NOMO-1 (cell line): Measurements from ENCODE around the gene AHI1.
"Not testable (repeated sequence)": the region's sequence is repeated elsewhere in the genome, so short reads cannot be mapped to it uniquely, and the experiment has no call there.

ENCODE experiments used
- DNase-seq, 2 experiments: peaks; one replicate each; lab custom pipeline; 2025; ENCODE audit not compliant: unreplicated experiment in 2 of 2; lab: John Stamatoyannopoulos, UW

Gene AHI1

DNA sequence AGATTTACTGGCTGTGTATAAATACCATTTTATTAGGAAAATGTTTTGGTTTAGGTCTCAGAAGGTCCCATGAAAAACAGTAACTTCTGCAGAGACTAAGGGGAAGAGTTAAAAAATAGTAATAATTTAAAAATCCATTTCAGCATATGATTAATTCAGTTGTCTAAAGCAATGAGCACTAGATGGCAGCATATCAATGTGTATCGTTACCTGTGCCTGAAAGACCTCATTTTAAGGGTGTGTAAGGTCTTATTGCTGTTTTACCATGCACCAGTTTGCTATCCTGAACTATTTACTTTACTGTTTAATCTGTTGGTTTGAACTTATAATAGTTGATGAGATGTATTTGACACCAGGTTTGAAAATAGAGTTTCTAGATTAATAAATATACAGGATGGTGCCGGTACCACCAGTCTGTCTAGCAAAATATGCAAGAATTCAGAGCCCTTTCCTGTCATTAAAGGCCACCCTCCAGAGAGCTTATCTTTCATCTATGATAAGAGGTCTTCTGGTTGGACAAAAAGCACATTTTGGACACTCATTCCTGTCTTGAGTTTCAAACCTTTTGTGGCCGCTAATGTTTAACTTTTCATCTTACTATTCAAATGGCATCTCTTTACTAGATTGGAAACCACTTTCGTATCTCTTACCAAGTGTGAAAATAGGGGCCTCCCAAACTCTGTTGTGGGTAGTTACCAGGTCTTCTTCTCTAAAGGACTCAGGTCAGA is 8.9 kb upstream of the AHI1 start:
- DNase-seq: peak; percentile 23 to 27

DNA sequence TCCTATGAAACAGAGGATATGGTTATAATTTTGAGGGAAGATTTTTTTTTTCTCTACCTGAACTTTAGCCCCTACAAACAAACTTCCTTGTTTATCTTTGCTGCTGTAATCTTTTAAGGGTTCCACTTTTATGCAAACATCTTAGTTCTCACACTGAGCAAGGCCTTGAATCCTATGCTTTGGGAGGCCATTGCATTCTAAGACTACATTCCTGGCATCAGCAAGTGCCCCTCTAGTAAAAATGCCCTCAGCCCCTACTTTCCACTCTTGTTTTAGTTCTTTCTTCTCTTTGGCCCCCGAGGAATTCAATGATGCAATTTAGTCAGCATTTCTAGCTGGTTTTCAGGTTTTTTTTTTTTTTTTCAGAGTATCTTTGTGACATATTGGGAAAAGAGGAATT is 8.1 kb upstream of the AHI1 start:
- no peak for DNase-seq

DNA sequence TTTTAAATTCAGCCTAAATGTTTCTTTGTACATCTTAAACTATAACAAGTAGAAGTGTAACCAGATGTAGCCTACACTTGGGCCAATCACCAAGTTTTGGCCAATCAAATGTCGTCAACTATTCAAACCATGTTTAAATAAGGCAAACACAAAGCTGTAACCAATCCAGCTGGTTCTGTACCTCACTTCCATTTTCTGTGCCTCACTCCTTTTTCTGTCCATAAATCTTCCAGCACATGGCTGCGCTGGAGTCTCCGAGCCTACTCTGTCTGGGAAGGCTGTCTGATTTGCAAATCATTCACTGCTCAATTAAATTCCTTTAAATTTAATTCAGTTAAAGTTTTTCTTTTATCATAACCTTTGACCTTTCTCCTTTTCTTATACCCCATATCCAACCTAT is 7.7 kb upstream of the AHI1 start:
- DNase-seq: no peak

DNA sequence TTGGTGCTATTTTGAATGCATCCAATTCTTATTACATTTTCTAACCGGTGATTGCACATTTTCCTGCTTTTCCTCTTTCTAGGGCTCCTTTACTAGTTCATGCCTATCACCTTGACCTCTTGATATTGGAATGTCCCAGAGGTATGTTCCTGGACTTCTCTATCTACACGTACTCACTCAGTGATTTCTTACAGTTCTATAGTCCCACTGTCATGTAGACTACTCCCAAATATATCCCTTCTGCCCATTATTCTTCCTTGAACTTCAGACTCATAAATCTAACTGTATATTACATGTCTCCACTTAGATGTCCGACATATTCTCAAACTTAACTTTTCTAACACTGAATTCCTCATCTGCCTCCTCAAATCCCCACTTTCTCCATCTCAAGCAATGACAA is 7.2 kb upstream of the AHI1 start:
- no peak for DNase-seq

DNA sequence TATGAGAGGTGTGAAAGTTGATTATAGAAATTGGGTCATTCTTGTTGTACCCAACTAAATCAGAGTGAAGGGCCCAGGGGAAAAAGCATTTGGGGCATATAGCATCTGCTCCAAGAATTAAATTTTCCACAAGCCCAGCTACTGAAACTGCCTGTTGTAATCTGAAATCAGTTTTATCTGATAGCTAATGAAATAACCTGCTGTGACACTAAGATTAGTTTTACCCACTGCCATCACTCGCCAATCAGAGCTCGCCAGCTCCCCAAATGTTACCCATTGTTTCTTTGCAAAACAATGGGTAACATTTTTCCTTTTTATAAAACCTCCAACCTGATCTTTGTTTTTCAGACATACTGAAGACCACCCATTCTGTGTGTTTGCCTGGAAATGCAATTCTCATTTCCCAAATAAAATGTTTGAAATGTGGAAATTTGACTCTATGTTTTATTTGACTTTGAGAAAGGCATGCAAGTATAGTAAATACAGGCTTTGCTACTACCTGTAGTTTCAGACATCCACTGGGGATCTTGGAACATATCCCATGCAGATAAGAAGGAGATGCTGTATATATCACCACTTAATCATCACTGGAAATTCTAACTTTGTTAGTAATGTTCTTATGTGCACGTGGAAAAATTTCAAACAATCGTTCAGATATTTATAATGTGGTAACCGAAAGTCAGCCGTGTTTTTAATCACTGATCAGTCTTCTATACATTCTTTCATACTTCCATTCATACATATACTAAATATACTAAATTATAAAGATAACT is 6.3 kb upstream of the AHI1 start:
- DNase-seq: no peak

DNA sequence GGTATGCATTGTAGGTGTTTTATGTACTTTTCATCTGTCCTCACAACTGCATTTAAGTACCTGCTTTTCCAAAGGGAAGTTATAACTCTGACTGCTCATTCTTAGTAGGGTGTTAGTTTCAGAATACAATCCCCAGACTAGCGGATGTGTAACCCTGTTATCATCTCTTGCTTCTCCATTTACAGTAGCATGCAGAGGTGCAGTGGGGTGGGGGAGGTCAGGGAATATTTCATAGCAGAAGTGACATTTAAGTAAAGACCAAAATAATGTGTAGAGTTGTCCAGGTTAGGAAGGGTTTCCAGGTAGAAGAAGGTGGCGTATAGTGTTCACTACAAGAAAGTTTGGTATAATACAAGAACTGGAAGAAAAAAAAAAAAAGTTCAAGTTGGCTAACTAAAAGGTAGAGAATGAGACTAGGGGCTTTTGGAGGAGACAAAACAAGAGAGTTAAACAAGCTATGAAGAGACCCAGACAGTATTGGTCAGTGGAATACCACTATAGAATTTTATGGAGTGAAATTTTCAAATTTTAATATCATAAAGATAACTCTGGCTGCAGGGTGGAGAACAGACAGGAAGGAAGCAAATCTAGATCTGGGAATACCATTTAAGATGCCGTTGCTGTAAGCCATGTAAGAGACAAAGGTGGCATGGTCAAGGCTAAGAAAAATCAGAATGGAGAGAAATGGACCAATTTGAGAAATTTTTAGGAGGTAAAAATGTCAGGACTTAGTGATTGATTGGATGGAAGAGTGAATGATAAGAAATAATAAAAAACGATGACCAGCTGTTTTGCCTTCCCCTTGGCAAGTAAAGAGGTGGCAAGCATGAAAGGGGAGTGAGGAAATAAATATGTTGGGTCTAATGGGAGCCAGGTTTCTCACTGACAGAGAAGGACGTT is 2.2 kb upstream of the AHI1 start:
- DNase-seq: no peak

DNA sequence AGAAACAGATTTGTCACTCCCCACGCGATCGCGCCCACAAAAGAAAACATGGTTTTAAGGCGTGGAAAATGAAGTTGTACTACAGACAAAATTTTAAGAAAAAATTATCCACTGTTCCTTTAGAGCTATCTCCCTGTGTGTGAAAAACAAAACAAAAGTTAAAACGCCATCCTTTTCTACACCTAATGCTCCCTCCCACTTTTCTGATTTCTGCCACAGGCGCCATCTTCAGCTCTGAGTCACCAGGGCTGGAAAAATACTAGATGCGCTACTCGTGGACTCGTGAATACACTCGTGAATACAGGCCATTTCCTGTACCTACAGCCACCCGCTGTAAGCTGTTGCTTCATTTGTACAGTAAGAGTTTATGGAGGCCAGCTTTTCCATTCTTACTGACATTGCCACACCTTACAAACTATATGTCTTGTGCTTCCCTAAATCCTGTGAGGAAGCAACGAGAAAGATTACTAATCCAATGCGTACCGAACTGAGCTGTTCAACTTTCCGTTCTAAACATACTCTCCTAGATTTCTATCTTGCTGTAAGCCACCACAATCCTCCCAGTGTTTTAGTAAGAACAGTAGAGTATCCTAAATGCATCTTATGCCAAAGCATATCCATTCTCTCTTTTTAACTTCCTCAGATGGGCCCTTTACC is 773 bp upstream of the AHI1 start:
- DNase-seq: peak; percentile 70 to 77

DNA sequence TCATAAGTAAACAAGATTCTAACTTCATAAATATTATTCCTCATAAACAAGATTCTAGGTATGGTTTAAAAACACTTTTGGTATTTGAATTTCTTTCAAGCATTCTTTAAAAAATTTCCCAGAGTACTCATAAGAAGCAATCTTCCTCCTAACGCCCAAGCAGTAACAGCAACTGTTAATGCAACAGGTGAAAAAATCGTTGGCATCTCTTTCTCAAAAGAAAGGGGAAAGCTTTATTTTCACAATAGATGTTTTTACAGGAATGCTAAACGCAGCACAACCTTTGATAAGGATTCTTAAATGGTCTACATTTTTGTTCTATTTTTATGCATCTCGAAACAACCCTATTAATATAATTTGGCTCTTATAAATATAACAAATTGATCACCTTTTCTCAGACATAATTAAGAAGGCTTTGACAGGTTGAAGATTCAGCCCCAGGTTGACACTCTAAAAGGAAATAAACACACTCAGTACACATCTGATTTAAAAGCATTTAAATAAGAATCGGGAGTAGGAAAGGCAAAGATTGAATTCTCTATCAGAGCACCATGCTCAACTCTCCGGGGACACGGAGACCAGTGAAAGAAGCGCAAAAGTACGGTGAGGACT is 634 bp downstream of the AHI1 start:
- peak in 1 of 2 experiments; percentile 3 for DNase-seq

DNA sequence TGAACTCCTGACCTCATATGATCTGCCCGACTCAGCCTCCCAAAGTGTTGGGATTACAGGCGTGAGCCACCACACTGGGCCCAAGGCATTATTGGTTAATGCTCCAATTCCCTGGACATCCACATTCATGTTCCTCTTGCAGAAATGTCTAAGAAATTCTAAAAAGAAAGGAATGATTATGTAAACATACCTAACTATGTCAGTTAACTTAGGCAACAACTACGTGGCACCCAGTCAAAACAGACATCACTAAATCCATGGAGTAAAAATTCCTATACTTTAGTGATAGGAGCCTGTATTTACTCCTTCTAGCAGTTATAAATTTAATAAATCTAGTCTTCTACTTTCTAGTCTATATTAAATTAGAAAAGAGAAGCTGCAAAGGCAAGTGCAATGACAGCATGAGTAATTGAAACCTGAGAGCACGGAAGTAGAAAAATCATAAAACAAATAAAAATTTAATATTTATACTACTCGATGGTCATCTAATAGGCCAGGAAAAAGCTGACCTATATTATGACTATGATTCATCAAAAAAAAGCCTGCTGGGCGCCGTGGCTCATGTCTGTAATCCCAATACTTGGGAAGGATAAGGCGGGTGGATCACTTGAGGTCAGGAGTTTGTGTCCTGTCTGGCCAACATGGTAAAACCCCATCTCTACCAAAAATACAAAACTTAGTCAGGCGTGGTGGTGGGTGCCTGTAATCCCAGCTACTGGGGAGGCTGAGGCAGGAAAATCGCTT is 4.2 kb downstream of the AHI1 start:
- DNase-seq: no peak

DNA sequence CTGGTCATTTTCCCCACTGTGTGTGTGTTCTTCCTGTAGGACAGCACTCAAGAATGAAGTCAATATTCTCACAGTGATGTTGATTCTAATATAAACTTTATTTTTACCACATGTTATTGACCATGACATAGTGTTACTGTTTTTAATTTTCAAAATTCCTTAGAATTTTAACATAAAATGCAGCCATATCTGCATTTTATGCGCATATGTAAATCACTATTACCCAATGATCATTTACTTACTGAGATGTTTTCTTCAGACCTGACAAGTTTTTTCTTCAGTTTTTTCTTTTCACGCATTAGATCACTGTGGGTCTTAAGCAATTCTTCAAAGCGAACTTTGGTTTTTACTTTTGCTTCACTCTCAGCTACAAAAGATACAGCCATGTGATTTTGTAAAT is 7.2 kb downstream of the AHI1 start:
- DNase-seq: no peak

DNA sequence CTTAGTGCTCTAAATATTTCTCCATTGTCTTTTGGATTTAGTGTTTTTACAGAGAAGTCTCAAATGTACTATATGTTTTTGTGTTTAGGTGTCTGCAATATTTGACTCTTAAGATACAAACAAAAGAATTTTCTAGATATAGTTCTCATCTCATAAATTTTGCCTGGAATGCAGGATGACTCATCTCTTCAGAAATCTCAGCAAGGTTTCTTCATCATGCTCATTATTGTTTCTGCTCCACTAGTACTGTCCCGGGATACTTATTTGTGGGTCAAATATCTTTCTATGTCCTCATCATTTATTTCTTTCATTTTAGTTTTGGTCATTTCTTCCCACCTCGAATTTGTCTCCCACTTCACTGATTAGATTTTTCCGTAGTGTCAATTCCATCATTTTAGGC is 9.5 kb downstream of the AHI1 start:
- DNase-seq: no peak

DNA sequence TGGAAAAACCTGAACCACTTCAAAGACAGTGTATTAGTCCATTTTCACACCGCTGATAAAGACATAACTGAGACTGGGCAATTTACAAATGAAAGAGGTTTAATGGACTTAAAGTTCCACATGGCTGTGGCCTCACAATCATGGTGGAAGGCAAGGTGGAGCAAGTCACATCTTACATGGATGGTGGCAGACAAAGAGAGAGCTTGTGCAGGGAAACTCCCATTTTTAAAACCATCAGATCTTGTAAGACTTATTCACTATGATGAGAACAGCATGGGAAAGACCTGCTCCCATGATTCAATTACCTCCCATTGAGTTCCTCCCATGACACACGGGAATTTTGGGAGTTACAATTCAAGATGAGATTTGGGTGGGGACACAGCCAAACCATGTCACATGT is 13.6 kb downstream of the AHI1 start:
- not testable (repeated sequence) for DNase-seq

DNA sequence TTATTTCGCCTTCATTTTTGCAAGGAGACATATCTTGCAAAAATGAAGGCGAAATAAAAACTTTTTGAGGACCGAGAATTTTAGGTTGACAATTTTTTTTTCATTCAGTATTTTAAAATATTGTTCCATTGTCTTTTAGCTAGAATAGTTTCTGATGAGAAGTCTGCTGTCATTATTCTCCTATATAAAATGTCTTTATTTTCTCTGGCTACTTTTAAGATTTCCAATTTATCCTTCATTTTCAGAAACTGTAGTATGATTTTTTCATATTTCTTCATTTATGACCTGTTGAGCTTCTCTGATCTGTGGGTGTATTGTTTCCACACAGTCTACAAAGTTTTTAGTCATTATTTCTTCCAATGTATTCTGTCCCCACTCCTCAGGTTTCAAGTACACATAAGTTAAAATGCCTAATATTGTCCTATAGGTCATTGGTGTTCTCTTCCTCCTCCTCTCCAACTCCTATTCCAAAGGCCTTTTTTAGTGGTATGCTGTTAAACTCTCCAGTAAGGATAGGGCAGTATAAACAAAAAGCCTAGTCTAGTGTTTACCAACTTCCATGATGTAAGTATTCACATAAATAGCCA is 15.7 kb downstream of the AHI1 start:
- DNase-seq: peak in 1 of 2 experiments; percentile 25

DNA sequence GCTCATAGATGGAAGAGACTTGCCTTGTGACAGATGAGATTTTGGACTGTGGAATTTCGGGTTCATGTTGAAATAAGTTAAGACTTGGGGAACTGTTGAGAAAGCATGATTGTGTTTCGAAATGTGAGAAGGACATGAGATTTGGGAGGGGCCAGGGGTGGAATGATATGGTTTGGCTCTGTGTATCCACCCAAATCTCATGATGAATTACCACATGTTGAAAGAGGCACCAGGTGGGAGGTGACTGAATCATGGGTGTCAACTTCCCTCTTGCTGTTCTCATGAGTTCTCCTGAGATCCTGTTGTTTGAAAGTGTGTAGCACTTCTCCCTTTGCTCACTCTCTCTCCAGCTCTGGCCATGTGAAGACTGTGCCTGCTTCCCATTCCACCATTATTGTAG is 17.9 kb downstream of the AHI1 start:
- DNase-seq: no peak

DNA sequence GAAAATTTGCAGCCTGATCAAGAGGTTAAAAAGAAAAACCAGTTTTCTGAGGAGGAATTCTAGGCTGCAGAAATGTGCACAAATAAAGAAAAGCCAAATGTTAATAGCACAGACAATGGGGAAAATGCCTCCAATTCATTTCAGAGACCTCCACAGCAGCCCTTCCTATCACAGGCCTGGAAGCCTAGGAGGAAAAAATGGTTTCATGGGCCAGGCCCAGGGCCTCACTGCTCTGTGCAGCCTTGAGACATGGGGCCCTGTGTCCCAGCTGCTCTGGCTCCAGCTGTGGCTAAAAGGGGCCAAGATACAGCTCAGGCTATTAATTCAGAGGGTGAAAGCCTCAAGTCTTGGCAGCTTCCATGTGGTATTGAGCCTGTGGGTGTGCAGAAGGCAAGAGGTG is 18.9 kb downstream of the AHI1 start:
- no peak for DNase-seq

DNA sequence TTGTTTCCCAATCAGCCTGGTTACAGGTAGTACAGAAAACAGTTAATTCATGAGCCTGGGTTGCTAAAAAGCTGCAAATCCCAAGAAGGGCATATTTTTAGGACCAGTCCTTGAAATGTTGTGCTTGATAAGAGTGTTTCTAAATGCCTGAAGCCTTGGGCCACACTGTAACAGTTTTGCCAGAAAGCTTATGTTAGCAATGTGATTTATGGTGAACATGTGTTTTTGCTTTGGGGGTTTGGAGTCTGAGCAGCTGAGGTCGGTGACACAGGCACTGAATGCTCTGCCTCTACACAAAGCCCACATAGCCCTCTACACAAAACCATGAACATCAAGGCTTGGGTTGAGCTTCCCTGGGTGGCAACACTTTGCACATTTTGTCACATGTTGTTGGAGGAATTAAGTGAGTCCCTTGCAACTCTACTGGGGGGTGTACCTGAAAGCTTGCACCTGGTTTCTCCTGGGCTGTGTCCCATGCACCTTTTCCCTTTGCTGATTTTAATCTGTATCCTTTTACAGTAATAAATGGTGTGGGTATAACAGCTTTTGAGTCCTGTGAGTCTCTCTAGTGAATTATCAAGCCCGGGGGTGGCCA is 22.2 kb downstream of the AHI1 start:
- no peak for DNase-seq

DNA sequence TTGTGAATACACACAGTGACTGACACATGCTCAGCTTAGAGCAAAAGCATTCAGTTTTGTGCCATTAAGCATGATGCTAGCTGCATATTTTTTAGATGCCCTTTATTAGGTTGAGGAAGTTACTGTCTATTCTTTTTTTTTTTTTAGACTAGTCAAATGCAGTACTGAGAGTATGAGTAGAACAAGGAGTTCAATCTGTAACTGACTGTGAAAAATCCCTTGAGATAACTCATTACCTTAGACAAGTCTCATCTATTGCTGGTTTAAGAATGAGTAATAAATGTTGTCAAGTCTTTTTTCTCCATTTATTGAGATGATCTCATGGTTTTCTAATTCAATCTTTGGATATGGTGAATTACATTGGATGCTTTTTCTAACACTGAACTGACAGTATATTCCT is 23.2 kb downstream of the AHI1 start:
- no peak for DNase-seq

DNA sequence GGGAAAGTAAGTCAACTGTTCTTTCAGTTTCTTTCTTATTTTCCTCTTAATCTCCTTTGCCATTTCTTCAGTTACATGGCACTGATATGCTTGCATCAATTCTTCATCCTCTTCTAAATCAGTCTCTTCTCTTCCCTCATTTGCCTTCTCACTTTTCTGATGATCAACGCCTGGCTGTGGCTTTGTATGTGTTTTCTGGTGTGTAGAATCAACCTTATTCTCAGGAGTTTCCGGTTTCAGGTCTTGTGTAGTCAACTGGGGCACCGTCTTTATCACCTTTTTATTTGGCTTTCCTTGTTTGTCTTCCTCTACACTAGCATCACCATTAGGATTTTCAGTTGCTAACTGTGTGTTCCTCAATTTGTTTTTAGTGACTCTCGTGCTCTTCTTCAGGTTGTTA is 31.6 kb downstream of the AHI1 start:
- no peak for DNase-seq

DNA sequence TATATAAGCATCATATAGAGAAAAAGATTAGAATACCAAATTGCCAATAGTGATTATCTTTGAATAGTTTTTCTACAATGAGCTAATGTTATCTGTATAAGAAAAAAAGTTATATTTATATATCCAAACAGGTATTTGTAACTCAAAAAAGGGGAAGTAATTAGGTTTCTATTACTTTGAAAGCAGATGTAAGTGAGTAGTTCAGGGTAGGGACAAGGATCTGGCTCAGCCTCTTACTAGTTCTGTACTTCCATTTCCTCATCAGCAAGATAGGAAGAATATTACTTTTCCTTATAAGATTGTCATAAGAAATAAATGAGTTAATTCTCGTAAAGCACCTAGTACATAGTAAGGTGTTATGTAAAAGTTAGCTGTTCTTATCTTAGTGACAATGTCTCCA is 32.2 kb downstream of the AHI1 start:
- DNase-seq: peak in 1 of 2 experiments; percentile 19
